Frontal cortex (tissue), 4 donors: ENCODE measurements around the gene COX8A. TPM values are rescaled to one million over a fixed set of nuclear protein-coding genes. Genes with fewer than 3 reads are reported as not detected.

Experiments
- DNase-seq, 2 donors: peaks; one replicate each; pipeline ENCODE4 v3.0.0; 2012; ENCODE audit warnings: low spot score in 2 of 2
- FAIRE-seq: peaks from 2 replicates; lab custom pipeline; 2012; peaks lifted over from hg19 to GRCh38; lab: Jason Lieb, UNC
- small RNA-seq: library from RNA; depleted of rRNA; stranded (forward); fragments of <200 nt; gene quantifications from one replicate; pipeline ENCODE3, GENCODE V24; 2014
- total RNA-seq: library from RNA; depleted of rRNA; stranded (reverse); fragments of >200 nt; gene quantifications from one replicate; pipeline ENCODE4 v1.2.3, GENCODE V29; 2014
- donor health status: control.
- donor health status: control.
- donor health status: control.

The COX8A gene
- total RNA-seq, 1 donor from 2014 or later = 238 TPM

GRCh38 chr11:64017945-64018224, 43.5 kb downstream of the COX8A start:
- FAIRE-seq (no peak), DNase-seq (no peak)

GRCh38 chr11:64018310-64018709, 43.9 kb downstream of the COX8A start:
- no peak for DNase-seq
- FAIRE-seq = no peak

GRCh38 chr11:64019106-64020037, 45.0 kb downstream of the COX8A start:
- no peak for DNase-seq
- FAIRE-seq = no peak

GRCh38 chr11:64020976-64021756, 46.7 kb downstream of the COX8A start:
- DNase-seq = no peak

GRCh38 chr11:64021757-64022093, 47.3 kb downstream of the COX8A start:
- FAIRE-seq = no peak
- DNase-seq = no peak

More at GRCh38 chr11:64020976-64021756, 46.7 kb downstream of the COX8A start:
- no peak for FAIRE-seq

- FAIRE-seq (no peak), DNase-seq (no peak)
Measured at GRCh38 chr11:64022125-64022784, 47.8 kb downstream of the COX8A start.

- no peak for DNase-seq
- no peak for FAIRE-seq
Measured at GRCh38 chr11:64023712-64024710, 49.6 kb downstream of the COX8A start.

GRCh38 chr11:64025205-64025604, 50.8 kb downstream of the COX8A start:
- FAIRE-seq (no peak), DNase-seq (no peak)

Small RNAs within 50 kb of the gene (small RNA-seq; reads per million reads assigned to genes)
- not detected for gene RNU6-45P

Other genes starting within 250 kb of the COX8A start
- 55.8 TPM for gene ZFTA, start 205.8 kb upstream of the COX8A start, total RNA-seq
- gene SPINDOC, start 161.2 kb upstream of the COX8A start, total RNA-seq = 13.0 TPM
- 11.8 TPM for gene MARK2, start 135.5 kb upstream of the COX8A start, total RNA-seq
- gene RCOR2, start 57.5 kb upstream of the COX8A start, total RNA-seq = 14.3 TPM
- 11.4 TPM for gene NAA40, start 35.6 kb upstream of the COX8A start, total RNA-seq
- gene OTUB1, start 11.8 kb downstream of the COX8A start, total RNA-seq = 31.4 TPM
- 4.5 TPM for gene FLRT1, start 61.3 kb downstream of the COX8A start, total RNA-seq
- 19.6 TPM for gene MACROD1, start 191.5 kb downstream of the COX8A start, total RNA-seq
- 91.7 TPM for gene STIP1, start 211.6 kb downstream of the COX8A start, total RNA-seq
- gene FERMT3, start 232.1 kb downstream of the COX8A start, total RNA-seq = 0.41 TPM